A549 (cell line): ENCODE measurements around the gene PBX4. TPM values are rescaled to one million over a fixed set of nuclear protein-coding genes. Genes with fewer than 3 reads are reported as not detected.
A peak's percentile ranks its signal among the peaks of the same experiment; 100 is the strongest.

ENCODE experiments used
- ATAC-seq, 2 experiments: fragments of 200-7000 bp in 1 of 2; fragments of >200 bp in 1 of 2; cut with Nextera tagmentation in 1 of 2; cut with Tn5 transposase in 1 of 2; 3 replicates each; pipeline versions ENCODE4 v1.8.0 to v1.9.1; 2018 to 2020; ENCODE audit warnings: mild to moderate bottlenecking in 1 of 2, moderate library complexity in 1 of 2
- CTCF ChIA-PET: fragments of 300-600 bp; sonication (Branson Sonifier 250); formaldehyde crosslinking; extraction: SDS; loops from one replicate; lab custom pipeline; 2021; ENCODE audit warnings: antibody characterized with exemption, inconsistent platforms; lab: Yijun Ruan, JAX
- POLR2A ChIA-PET: fragments of 350-600 bp; formaldehyde crosslinking; extraction: SDS; loops from one replicate; lab custom pipeline; 2021; ENCODE audit warnings: antibody characterized with exemption, inconsistent platforms; lab: Yijun Ruan, JAX
- DNase-seq, 2 experiments: peaks; one replicate each; pipeline versions ENCODE4 v3.0.0 to v3.0.0-alpha.2; 2011 to 2016; ENCODE audit warnings: low read depth in 1 of 2, low spot score in 1 of 2
- FAIRE-seq: peaks from 2 replicates; lab custom pipeline; 2011; peaks lifted over from hg19 to GRCh38; lab: Jason Lieb, UNC
- H3K27ac ChIP-seq, 2 experiments: fragments of >200 bp; sonication (Bioruptor Twin); formaldehyde crosslinking; 3 replicates each; pipeline ENCODE4 v1.5.1; 2016 to 2017
- H3K4me1 ChIP-seq: fragments of >200 bp; sonication (Bioruptor Twin); formaldehyde crosslinking; 3 replicates; pipeline ENCODE4 v1.6.1; 2016
- H3K4me2 ChIP-seq: fragments of >200 bp; sonication (Bioruptor Twin); formaldehyde crosslinking; 3 replicates; pipeline ENCODE4 v1.6.1; 2016
- H3K4me3 ChIP-seq: fragments of >200 bp; sonication (Bioruptor Twin); formaldehyde crosslinking; 3 replicates; pipeline ENCODE4 v1.5.1; 2016
- H3K9me3 ChIP-seq: fragments of >200 bp; sonication (Bioruptor Twin); formaldehyde crosslinking; 3 replicates; pipeline ENCODE4 v1.6.1; 2016
- CBX2 ChIP-seq: fragments of 200-600 bp; sonication (generic); IDR thresholded peaks from 2 replicates; pipeline ENCODE4 v1.6.1; 2016; ENCODE audit warnings: low read depth, mild to moderate bottlenecking, borderline replicate concordance
- CBX8 ChIP-seq: fragments of 200-600 bp; sonication (generic); IDR thresholded peaks from 2 replicates; pipeline ENCODE4 v1.6.1; 2016
- CTCF ChIP-seq: fragments of >200 bp; sonication (Bioruptor Twin); formaldehyde crosslinking; IDR thresholded peaks from 3 replicates; pipeline ENCODE4 v1.5.1; 2016
- E2F6 ChIP-seq: IDR thresholded peaks from 2 replicates; pipeline ENCODE4 v1.6.1; 2012; ENCODE audit warnings: low read depth, borderline replicate concordance
- FOSL2 ChIP-seq, 2 experiments: fragments of 450-650 bp in 1 of 2; fragments of >200 bp in 1 of 2; sonication (Bioruptor Twin) in 1 of 2; formaldehyde crosslinking; IDR thresholded peaks; 2 replicates each; pipeline versions ENCODE4 v1.5.0 to v1.6.1; 2016 to 2020; ENCODE audit warnings: mild to moderate bottlenecking in 1 of 2, moderate library complexity in 1 of 2
- HEYL ChIP-seq: fragments of 250-450 bp; sonication (Bioruptor Pico); IDR thresholded peaks from 2 replicates; pipeline ENCODE4 v1.8.0; 2021; ENCODE audit warnings: mild to moderate bottlenecking, moderate library complexity
- HOXB5 ChIP-seq: fragments of 250-450 bp; sonication (Bioruptor Pico); IDR thresholded peaks from 2 replicates; pipeline ENCODE4 v1.5.0; 2020; ENCODE audit warnings: mild to moderate bottlenecking, moderate library complexity
- JUN ChIP-seq, 2 experiments: fragments of >200 bp; sonication (Bioruptor Twin); formaldehyde crosslinking; IDR thresholded peaks; 2 replicates in 1 of 2; 3 replicates in 1 of 2; pipeline ENCODE4 v1.6.1; 2016 to 2017
- JUNB ChIP-seq: fragments of >200 bp; sonication (Bioruptor Twin); formaldehyde crosslinking; IDR thresholded peaks from 2 replicates; pipeline ENCODE4 v1.6.1; 2016
- KDM1A ChIP-seq: fragments of 200-600 bp; sonication (generic); IDR thresholded peaks from 2 replicates; pipeline ENCODE4 v1.6.1; 2016; ENCODE audit warnings: low read depth, mild to moderate bottlenecking
- MAFK ChIP-seq: fragments of 450-650 bp; IDR thresholded peaks from 2 replicates; pipeline ENCODE4 v1.6.1; 2014; ENCODE audit not compliant: partially characterized antibody
- PBX3 ChIP-seq: IDR thresholded peaks from 2 replicates; pipeline ENCODE4 v1.6.1; 2012
- PHF8 ChIP-seq: fragments of 200-600 bp; sonication (generic); IDR thresholded peaks from 2 replicates; pipeline ENCODE4 v1.6.1; 2016; ENCODE audit warnings: low read depth, mild to moderate bottlenecking, antibody characterized with exemption, moderate library complexity, borderline replicate concordance
- POLR2A ChIP-seq: IDR thresholded peaks from 2 replicates; pipeline ENCODE4 v1.6.1; 2012; ENCODE audit warnings: mild to moderate bottlenecking, low read length
- RAD21 ChIP-seq, 2 experiments: fragments of >200 bp in 1 of 2; sonication (Bioruptor Twin) in 1 of 2; formaldehyde crosslinking in 1 of 2; IDR thresholded peaks in 1 of 2; conservative IDR thresholded peaks in 1 of 2; 2 replicates in 1 of 2; 3 replicates in 1 of 2; pipeline ENCODE4 v1.6.1; 2012 to 2018; ENCODE audit warnings: inconsistent platforms in 1 of 2
- REST ChIP-seq: fragments of 200-600 bp; sonication (generic); IDR thresholded peaks from 2 replicates; pipeline ENCODE4 v1.6.1; 2016; ENCODE audit warnings: antibody characterized with exemption, mild to moderate bottlenecking, moderate library complexity
- SREBF2 ChIP-seq: fragments of 450-650 bp; IDR thresholded peaks from 2 replicates; pipeline ENCODE4 v1.6.1; 2014; ENCODE audit warnings: mild to moderate bottlenecking, moderate library complexity
- USF2 ChIP-seq: fragments of 450-650 bp; IDR thresholded peaks from 2 replicates; pipeline ENCODE4 v1.6.1; 2014; ENCODE audit warnings: antibody characterized with exemption
- WGBS: methylation state at CpG from one replicate; pipeline ENCODE4 v1.1.6; 2017; ENCODE audit errors: missing lambda C conversion rate; 5-methylcytosine and 5-hydroxymethylcytosine counted together
- polyA plus RNA-seq, 4 experiments: library from polyadenylated mRNA; depleted of rRNA in 3 of 4; stranded (reverse); fragments of >200 nt; fragmentation: RNase III in 1 of 4; extraction: RNeasy Plus Mini Kit Qiagen cat#74134 plus additional on column Dnase treatment in 1 of 4; gene quantifications; 2 replicates in 3 of 4; 3 replicates in 1 of 4; pipeline ENCODE4 v1.2.3, GENCODE V29; 2011 to 2017

PBX4 gene
- polyA plus RNA-seq, 2 of the 4 experiments (the other 2 are of a cell fraction) = 0.70 to 0.90 TPM

- FAIRE-seq = no peak
Measured at GRCh38 chr19:19662344-19662743, 43.9 kb upstream of the PBX4 start.

GRCh38 chr19:19661675-19662251 is 43.3 kb upstream of the PBX4 start:
- CTCF ChIA-PET = interaction anchor here (1.0 to 2.2 kb wide), 3 partner anchors 8 to 130 kb away, joined by 3 to 8 read pairs (median 3); partner anchors contain the start of gene GMIP
- no peak for FAIRE-seq

More at GRCh38 chr19:19662344-19662743, 43.9 kb upstream of the PBX4 start:
- ChIA-PET POLR2A (no interaction called here), CTCF (interaction anchor here (1.0 to 1.1 kb wide), 2 partner anchors 9 to 131 kb away, joined by 3 read pairs; no protein-coding TSS in a partner anchor)
- TF ChIP-seq RAD21 (conservative IDR thresholded peaks at IDR 0.05 in 1 of 2, IDR thresholded peaks at IDR 0.05 in 1 of 2) = no peak
- TF ChIP-seq HOXB5 (CRISPR knock-in tag) = no peak
- no peak for TF ChIP-seq CBX8
- Histone ChIP-seq H3K9me3 (0 out of 3 replicates have a peak, but pooled peaks cover 5% of the 10 kb centered on the region), H3K4me3 (peak overlapping the region; percentile 75), H3K4me1 (peaks cover 8% of the 10 kb centered on the region; the same call in 1 of the 3 replicates), H3K27ac (peak overlapping the region in 1 of 2 experiments; percentile 92; a peak in 3 of 6 replicates), H3K4me2 (peak overlapping the region; percentile 72)
- 92% methylated on average over 8 of the region's 8 CpGs for WGBS
- DNase-seq (no peak), ATAC-seq (no peak)

GRCh38 chr19:19661141-19661674 is 42.7 kb upstream of the PBX4 start:
- CTCF ChIA-PET = interaction anchor here (2.2 kb wide), 1 partner anchor 17 kb away, joined by 8 read pairs; the partner anchor contains the start of gene GMIP
- no peak overlapping the region for H3K4me3 ChIP-seq
- no peak for TF ChIP-seq MAFK
- TF ChIP-seq HEYL (CRISPR knock-in tag) = no peak
- TF ChIP-seq JUN (IDR thresholded peaks at IDR 0.05) = no peak
- TF ChIP-seq CTCF = no peak
- no peak for TF ChIP-seq PBX3
- TF ChIP-seq USF2 = no peak
- TF ChIP-seq, all 56 proteins: peak for 0
- Histone ChIP-seq H3K27ac (no peak overlapping the region), H3K4me2 (no peak overlapping the region), H3K4me1 (peaks cover 8% of the 10 kb centered on the region; the same call in 1 of the 3 replicates), H3K9me3 (0 out of 3 replicates have a peak, but pooled peaks cover 5% of the 10 kb centered on the region)
- ATAC-seq (no peak), FAIRE-seq (no peak), DNase-seq (no peak)
- WGBS = 89% methylated on average over 10 of the region's 10 CpGs
- POLR2A ChIA-PET = interaction anchor here (0.5 kb wide), 1 partner anchor 38 kb away, joined by 5 read pairs; no protein-coding TSS in a partner anchor

More at GRCh38 chr19:19661675-19662251, 43.3 kb upstream of the PBX4 start:
- ATAC-seq (no peak), DNase-seq (no peak)
- TF ChIP-seq PHF8 (no peak), JUNB (no peak), POLR2A (no peak), FOSL2 (IDR thresholded peaks at IDR 0.05) (no peak), FOSL2 (CRISPR knock-in tag; IDR thresholded peaks at IDR 0.05) (no peak), REST (no peak), SREBF2 (no peak), KDM1A (no peak), CBX2 (no peak), E2F6 (no peak), RAD21 (conservative IDR thresholded peaks at IDR 0.05 in 1 of 2, IDR thresholded peaks at IDR 0.05 in 1 of 2) (no peak)
- no peak overlapping the region for H3K27ac ChIP-seq
- 0 out of 3 replicates have a peak, but pooled peaks cover 5% of the 10 kb centered on the region for H3K9me3 ChIP-seq
- POLR2A ChIA-PET = no interaction called here
- H3K4me1 ChIP-seq = peaks cover 8% of the 10 kb centered on the region; the same call in 1 of the 3 replicates
- peak overlapping the region; percentile 72 for H3K4me2 ChIP-seq
- no peak overlapping the region for H3K4me3 ChIP-seq
- WGBS = 94% methylated on average over 18 of the region's 18 CpGs
